Activated B cell treated with CpG ODN at 0.5 μM for 24 hours (primary cell): ENCODE measurements around the gene PSAT1. TPM values are rescaled to one million over a fixed set of nuclear protein-coding genes. Genes with fewer than 3 reads are reported as not detected.

Experiments
- ATAC-seq: fragments of 200-7000 bp; cut with Tn5 transposase; one replicate; pipeline ENCODE4 v1.10.0; 2021; ENCODE audit warnings: low read depth, mild to moderate bottlenecking, moderate library complexity
- CTCF ChIA-PET: fragments of 350-600 bp; sonication (Branson Sonifier 250); formaldehyde crosslinking; loops from one replicate; lab custom pipeline; 2021; ENCODE audit warnings: antibody characterized with exemption; lab: Charles Lee
- POLR2A ChIA-PET: fragments of 350-600 bp; sonication (Branson Sonifier 250); formaldehyde crosslinking; loops from one replicate; lab custom pipeline; 2021; ENCODE audit warnings: antibody characterized with exemption; lab: Charles Lee
- DNase-seq: peaks from one replicate; pipeline ENCODE4 v3.0.0; 2022
- H3K27ac Mint-ChIP-seq: one replicate; pipeline ENCODE4 v1.8.0; 2020; ENCODE audit warnings: mixed read lengths
- H3K27me3 Mint-ChIP-seq: one replicate; pipeline ENCODE4 v1.8.0; 2021; ENCODE audit warnings: mixed read lengths
- H3K36me3 Mint-ChIP-seq: one replicate; pipeline ENCODE4 v1.8.0; 2021; ENCODE audit warnings: low read depth, mixed read lengths
- H3K4me1 Mint-ChIP-seq: one replicate; pipeline ENCODE4 v1.8.0; 2021; ENCODE audit warnings: mixed read lengths
- H3K4me3 Mint-ChIP-seq: one replicate; pipeline ENCODE4 v1.8.0; 2020; ENCODE audit warnings: mild to moderate bottlenecking, mixed read lengths
- H3K9me3 Mint-ChIP-seq: one replicate; pipeline ENCODE4 v1.8.0; 2020; ENCODE audit warnings: mixed read lengths
- intact Hi-C: fragments of 100-400 bp; cut with micrococcal nuclease; formaldehyde crosslinking; loops from one replicate; pipeline ENCODE4 v1.15.1; 2024
- total RNA-seq: library from RNA; stranded (reverse); gene quantifications from 2 replicates; pipeline ENCODE4 v1.2.3, GENCODE V29; 2022
- TF ChIP-seq, protein P1 (sequence below): fragments of 200-600 bp; IDR thresholded peaks from one replicate; pipeline ENCODE4 v1.8.0; 2022; ENCODE audit warnings: antibody characterized with exemption, mild to moderate bottlenecking

The PSAT1 gene
- total RNA-seq, 1 donor from 2014 or later: 59.4 TPM

DNA sequence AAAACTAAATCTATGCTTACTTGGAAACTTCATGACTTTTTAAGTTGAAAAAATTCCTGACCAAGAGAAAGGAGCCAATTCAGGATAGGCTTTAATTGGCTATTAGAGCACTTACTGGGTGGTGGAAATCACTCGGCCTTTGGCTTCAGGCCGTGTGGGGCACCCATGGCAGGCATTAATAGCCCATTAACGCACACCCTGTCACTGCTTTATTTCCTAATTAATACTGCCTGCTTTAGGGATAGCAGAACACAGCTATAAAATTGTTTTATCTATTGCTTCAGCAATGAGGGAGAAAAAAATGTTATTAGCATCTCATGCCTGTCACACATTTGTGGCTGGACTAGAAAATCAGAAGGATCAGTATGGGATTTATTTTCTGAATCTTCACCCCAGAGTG is 58.1 kb downstream of the PSAT1 start:
- DNase-seq (no peak), ATAC-seq (no peak)
- Mint-ChIP-seq H3K27ac (no peak overlapping the region), H3K36me3 (no peaks in the 10 kb centered on the region), H3K27me3 (no peaks in the 10 kb centered on the region), H3K9me3 (no peaks in the 10 kb centered on the region), H3K4me3 (no peak overlapping the region), H3K4me1 (no peaks in the 10 kb centered on the region)
- TF ChIP-seq, protein P1, sequence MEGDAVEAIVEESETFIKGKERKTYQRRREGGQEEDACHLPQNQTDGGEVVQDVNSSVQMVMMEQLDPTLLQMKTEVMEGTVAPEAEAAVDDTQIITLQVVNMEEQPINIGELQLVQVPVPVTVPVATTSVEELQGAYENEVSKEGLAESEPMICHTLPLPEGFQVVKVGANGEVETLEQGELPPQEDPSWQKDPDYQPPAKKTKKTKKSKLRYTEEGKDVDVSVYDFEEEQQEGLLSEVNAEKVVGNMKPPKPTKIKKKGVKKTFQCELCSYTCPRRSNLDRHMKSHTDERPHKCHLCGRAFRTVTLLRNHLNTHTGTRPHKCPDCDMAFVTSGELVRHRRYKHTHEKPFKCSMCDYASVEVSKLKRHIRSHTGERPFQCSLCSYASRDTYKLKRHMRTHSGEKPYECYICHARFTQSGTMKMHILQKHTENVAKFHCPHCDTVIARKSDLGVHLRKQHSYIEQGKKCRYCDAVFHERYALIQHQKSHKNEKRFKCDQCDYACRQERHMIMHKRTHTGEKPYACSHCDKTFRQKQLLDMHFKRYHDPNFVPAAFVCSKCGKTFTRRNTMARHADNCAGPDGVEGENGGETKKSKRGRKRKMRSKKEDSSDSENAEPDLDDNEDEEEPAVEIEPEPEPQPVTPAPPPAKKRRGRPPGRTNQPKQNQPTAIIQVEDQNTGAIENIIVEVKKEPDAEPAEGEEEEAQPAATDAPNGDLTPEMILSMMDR: no peak
- intact Hi-C loops: no loop called here
- POLR2A ChIA-PET: no interaction called here
- CTCF ChIA-PET: no interaction called here

DNA sequence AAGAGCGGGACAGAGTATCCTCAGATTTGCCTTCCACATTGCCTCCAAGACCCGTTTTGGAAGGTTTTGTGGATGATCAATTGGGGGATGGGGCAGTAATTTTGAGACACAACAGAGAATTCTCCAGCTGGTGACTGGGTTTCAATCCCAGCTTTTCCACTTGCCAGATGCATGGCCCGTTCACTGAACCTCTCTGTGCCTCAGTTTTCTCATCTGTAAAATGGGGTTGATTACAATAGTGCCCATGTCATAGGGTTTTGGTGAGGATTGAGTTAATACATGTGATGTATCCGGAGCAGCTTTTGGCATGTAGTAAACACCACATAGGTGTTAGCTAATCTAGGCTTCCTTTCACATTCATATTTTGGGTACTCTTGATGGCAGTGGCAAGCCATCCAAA is 59.7 kb downstream of the PSAT1 start:
- H3K9me3 Mint-ChIP-seq: no peaks in the 10 kb centered on the region
- TF ChIP-seq, protein P1: no peak
- no peak overlapping the region for H3K27ac Mint-ChIP-seq
- no peak for ATAC-seq
- DNase-seq: no peak
- POLR2A ChIA-PET: interaction anchor here (1.6 kb wide), 1 partner anchor 59 kb away, joined by 3 read pairs; the partner anchor contains the start of gene PSAT1
- no peak overlapping the region for H3K4me3 Mint-ChIP-seq
- no peaks in the 10 kb centered on the region for H3K4me1 Mint-ChIP-seq
- no peaks in the 10 kb centered on the region for H3K27me3 Mint-ChIP-seq
- intact Hi-C loops: no loop called here
- CTCF ChIA-PET: interaction anchor here (0.5 kb wide), 1 partner anchor 386 kb away, joined by 4 read pairs; no protein-coding TSS in a partner anchor
- H3K36me3 Mint-ChIP-seq: no peaks in the 10 kb centered on the region

GRCh38 chr9:78357165-78357873 is 60.4 kb downstream of the PSAT1 start:
- no peaks in the 10 kb centered on the region for H3K4me1 Mint-ChIP-seq
- no peaks in the 10 kb centered on the region for H3K36me3 Mint-ChIP-seq
- intact Hi-C loops: no loop called here
- TF ChIP-seq, protein P1: no peak
- POLR2A ChIA-PET: interaction anchor here (1.6 kb wide), 1 partner anchor 60 kb away, joined by 3 read pairs; the partner anchor contains the start of gene PSAT1
- ATAC-seq: peak; percentile 49
- CTCF ChIA-PET: interaction anchor here (0.5 kb wide), 1 partner anchor 385 kb away, joined by 4 read pairs; no protein-coding TSS in a partner anchor
- no peaks in the 10 kb centered on the region for H3K27me3 Mint-ChIP-seq
- H3K9me3 Mint-ChIP-seq: no peaks in the 10 kb centered on the region
- no peak overlapping the region for H3K4me3 Mint-ChIP-seq
- no peak for DNase-seq
- no peak overlapping the region for H3K27ac Mint-ChIP-seq

DNA sequence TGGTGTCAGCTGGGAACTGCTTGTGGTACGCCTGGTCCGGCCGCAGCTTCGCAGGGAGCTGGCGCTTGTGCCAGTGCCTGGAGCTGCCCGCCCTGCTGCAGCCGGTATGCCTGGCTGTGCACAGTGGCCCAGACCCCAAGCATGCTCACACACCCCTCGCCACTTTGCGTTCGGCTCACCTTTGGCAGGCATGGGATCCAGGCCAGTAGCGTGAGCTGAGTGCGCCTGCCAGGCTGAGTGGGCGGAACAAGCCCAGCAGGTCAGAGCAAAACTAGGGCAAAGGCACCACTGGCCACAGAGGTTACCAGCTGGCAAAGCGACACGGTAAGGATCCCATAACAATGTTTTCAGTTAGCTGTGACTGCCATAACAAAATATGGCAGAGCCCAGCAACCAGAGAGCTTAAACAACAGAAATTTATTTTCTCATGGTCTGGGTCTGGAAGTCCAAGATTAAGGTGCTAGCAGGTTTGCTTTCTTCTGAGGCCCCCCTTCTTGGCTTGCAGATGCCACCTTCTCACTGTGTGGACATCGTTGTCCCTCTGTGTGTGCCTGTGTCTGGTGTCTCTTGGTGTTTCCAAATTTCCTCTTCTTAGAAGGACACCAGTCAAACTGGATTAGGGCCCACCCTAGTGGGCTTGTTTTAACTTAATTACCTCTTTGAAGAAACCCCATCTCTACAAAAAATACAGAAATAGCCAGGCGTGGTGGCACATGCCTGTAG is 61.6 kb downstream of the PSAT1 start:
- ChIA-PET CTCF (interaction anchor here (1.1 kb wide), 1 partner anchor 12 kb away, joined by 3 read pairs; no protein-coding TSS in a partner anchor), POLR2A (interaction anchor here (1.6 kb wide), 1 partner anchor 61 kb away, joined by 3 read pairs; the partner anchor contains the start of gene PSAT1)
- no peak for DNase-seq
- Mint-ChIP-seq H3K9me3 (no peaks in the 10 kb centered on the region), H3K36me3 (no peaks in the 10 kb centered on the region), H3K27ac (no peak overlapping the region), H3K4me3 (no peak overlapping the region), H3K4me1 (no peaks in the 10 kb centered on the region), H3K27me3 (no peaks in the 10 kb centered on the region)
- intact Hi-C loops: no loop called here
- ATAC-seq: no peak
- TF ChIP-seq, protein P1: no peak

GRCh38 chr9:78363221-78363620 is 66.3 kb downstream of the PSAT1 start:
- intact Hi-C loops: no loop called here
- H3K27ac Mint-ChIP-seq: no peak overlapping the region
- H3K27me3 Mint-ChIP-seq: peaks cover 3% of the 10 kb centered on the region
- POLR2A ChIA-PET: no interaction called here
- DNase-seq: no peak
- TF ChIP-seq, protein P1: no peak
- H3K4me1 Mint-ChIP-seq: no peaks in the 10 kb centered on the region
- H3K4me3 Mint-ChIP-seq: no peak overlapping the region
- CTCF ChIA-PET: interaction anchor here (1.5 kb wide), 1 partner anchor 42 kb away, joined by 3 read pairs; no protein-coding TSS in a partner anchor
- H3K36me3 Mint-ChIP-seq: no peaks in the 10 kb centered on the region
- H3K9me3 Mint-ChIP-seq: no peaks in the 10 kb centered on the region
- ATAC-seq: no peak
